ENCODE measurements around the gene CPT1A.

Gene CPT1A

GRCh38 chr11:68832476-68833181 is 9.1 kb downstream of the CPT1A start:
- Histone ChIP-seq H3K36me3 (no peaks in the 10 kb centered on the region), H3K27ac (no peak overlapping the region), H3K4me3 (ENCODE audit: low read depth in 1 of 2, low read length in 1 of 2) (no peak overlapping the region), H3K9me3 (no peaks in the 10 kb centered on the region), H3K4me1 (ENCODE audit: control insufficient read depth in 1 of 2, insufficient read depth in 1 of 2, low read depth in 1 of 2, low read length in 1 of 2) (peaks cover 19 to 41% of the 10 kb centered on the region in 2 experiments), H3K27me3 (no peaks in the 10 kb centered on the region)
- TF ChIP-seq CTCF (IDR thresholded peaks at IDR 0.05), result no peak

- no peaks in the 10 kb centered on the region for H3K9me3 ChIP-seq
- H3K4me3 ChIP-seq (ENCODE audit: low read depth in 1 of 2, low read length in 1 of 2), result no peak overlapping the region
- H3K27ac ChIP-seq, result no peak overlapping the region
- H3K36me3 ChIP-seq, result no peaks in the 10 kb centered on the region
- H3K27me3 ChIP-seq, result no peaks in the 10 kb centered on the region
- TF ChIP-seq CTCF (IDR thresholded peaks at IDR 0.05), result no peak
- peaks cover 23 to 38% of the 10 kb centered on the region in 2 experiments for H3K4me1 ChIP-seq (ENCODE audit: control insufficient read depth in 1 of 2, insufficient read depth in 1 of 2, low read depth in 1 of 2, low read length in 1 of 2)
Measured at GRCh38 chr11:68831124-68831523, 10.6 kb downstream of the CPT1A start.

GRCh38 chr11:68829581-68829980 is 12.1 kb downstream of the CPT1A start:
- Histone ChIP-seq H3K27me3 (no peaks in the 10 kb centered on the region), H3K9me3 (no peaks in the 10 kb centered on the region), H3K27ac (peak overlapping the region; percentile 79), H3K4me3 (ENCODE audit: low read depth in 1 of 2, low read length in 1 of 2) (peak overlapping the region in 1 of 2 experiments; percentile 38), H3K36me3 (no peaks in the 10 kb centered on the region), H3K4me1 (ENCODE audit: control insufficient read depth in 1 of 2, insufficient read depth in 1 of 2, low read depth in 1 of 2, low read length in 1 of 2) (peaks cover 23 to 41% of the 10 kb centered on the region in 2 experiments)
- no peak for TF ChIP-seq CTCF (IDR thresholded peaks at IDR 0.05)

GRCh38 chr11:68828957-68829356 is 12.8 kb downstream of the CPT1A start:
- H3K27me3 ChIP-seq, result no peaks in the 10 kb centered on the region
- peak overlapping the region; percentile 38 to 44 for H3K4me3 ChIP-seq (ENCODE audit: low read depth in 1 of 2, low read length in 1 of 2)
- peaks cover 23 to 41% of the 10 kb centered on the region in 2 experiments for H3K4me1 ChIP-seq (ENCODE audit: control insufficient read depth in 1 of 2, insufficient read depth in 1 of 2, low read depth in 1 of 2, low read length in 1 of 2)
- no peak for TF ChIP-seq CTCF (IDR thresholded peaks at IDR 0.05)
- H3K36me3 ChIP-seq, result no peaks in the 10 kb centered on the region
- H3K27ac ChIP-seq, result peak overlapping the region; percentile 79
- H3K9me3 ChIP-seq, result no peaks in the 10 kb centered on the region

GRCh38 chr11:68828155-68828931 is 13.4 kb downstream of the CPT1A start:
- Histone ChIP-seq H3K9me3 (no peaks in the 10 kb centered on the region), H3K27ac (peak overlapping the region; percentile 79), H3K4me1 (ENCODE audit: control insufficient read depth in 1 of 2, insufficient read depth in 1 of 2, low read depth in 1 of 2, low read length in 1 of 2) (peaks cover 23 to 41% of the 10 kb centered on the region in 2 experiments), H3K36me3 (no peaks in the 10 kb centered on the region), H3K27me3 (no peaks in the 10 kb centered on the region), H3K4me3 (ENCODE audit: low read depth in 1 of 2, low read length in 1 of 2) (peak overlapping the region; percentile 38 to 44)
- no peak for TF ChIP-seq CTCF (IDR thresholded peaks at IDR 0.05)

All from neutrophil (primary cell).